CD4-positive, CD25-positive, alpha-beta regulatory T cell (primary cell): Measurements from ENCODE around the gene MEGF11. TPM values are rescaled to one million over a fixed set of nuclear protein-coding genes. Genes with fewer than 3 reads are reported as not detected.
A peak's percentile ranks its signal among the peaks of the same experiment; 100 is the strongest.

Source experiments
- ATAC-seq, 2 donors: fragments of 150-1000 bp; cut with Tn5 transposase; one replicate each; pipeline ENCODE4 v1.10.0; 2021; ENCODE audit warnings: low read depth in 2 of 2, moderate number of reproducible peaks in 2 of 2, moderate library complexity in 1 of 2
- DNase-seq, 3 donors: peaks; one replicate each; pipeline versions ENCODE4 v3.0.0 to v3.0.0-alpha.2; 2012 to 2022; ENCODE audit warnings: mixed read lengths in 1 of 3
- H3K27ac ChIP-seq: one replicate; pipeline ENCODE4 v1.7.0; 2013; ENCODE audit warnings: mild to moderate bottlenecking, low read length; ENCODE audit not compliant: insufficient read depth, poor library complexity, severe bottlenecking
- H3K27me3 ChIP-seq: one replicate; pipeline ENCODE4 v1.7.0; 2013; ENCODE audit warnings: low read length; ENCODE audit not compliant: control insufficient read depth, insufficient read depth
- H3K36me3 ChIP-seq: one replicate; pipeline ENCODE4 v1.7.0; 2013; ENCODE audit warnings: mild to moderate bottlenecking, low read length, moderate library complexity; ENCODE audit not compliant: control insufficient read depth, insufficient read depth
- H3K4me1 ChIP-seq: 2 replicates; pipeline ENCODE4 v1.7.0; 2013; ENCODE audit warnings: mild to moderate bottlenecking, low read length; ENCODE audit not compliant: insufficient read depth, control insufficient read depth, poor library complexity, severe bottlenecking
- H3K4me3 ChIP-seq: one replicate; pipeline ENCODE4 v1.7.0; 2013; ENCODE audit warnings: low read depth, mild to moderate bottlenecking, low read length, moderate library complexity
- H3K9me3 ChIP-seq, 2 experiments: 1 replicate in 1 of 2; 2 replicates in 1 of 2; pipeline ENCODE4 v1.7.0; 2013; ENCODE audit warnings: low read length in 2 of 2, mild to moderate bottlenecking in 1 of 2, moderate library complexity in 1 of 2; ENCODE audit not compliant: control insufficient read depth in 2 of 2
- H3K27ac Mint-ChIP-seq, 3 donors: one replicate each; pipeline ENCODE4 v1.8.0; 2020 to 2022; ENCODE audit warnings: mild to moderate bottlenecking in 3 of 3, mixed read lengths in 3 of 3, moderate library complexity in 2 of 3
- H3K27me3 Mint-ChIP-seq: one replicate; pipeline ENCODE4 v1.8.0; 2022; ENCODE audit warnings: mild to moderate bottlenecking, mixed read lengths
- H3K36me3 Mint-ChIP-seq: one replicate; pipeline ENCODE4 v1.8.0; 2020; ENCODE audit warnings: mixed read lengths
- H3K4me1 Mint-ChIP-seq, 4 donors: one replicate each; pipeline ENCODE4 v1.8.0; 2020 to 2022; ENCODE audit warnings: mixed read lengths in 4 of 4, mild to moderate bottlenecking in 1 of 4
- H3K4me3 Mint-ChIP-seq, 4 donors: one replicate each; pipeline ENCODE4 v1.8.0; 2020 to 2022; ENCODE audit warnings: mild to moderate bottlenecking in 4 of 4, mixed read lengths in 4 of 4, moderate library complexity in 3 of 4
- H3K9me3 Mint-ChIP-seq, 7 donors: one replicate each; pipeline ENCODE4 v1.8.0; 2020 to 2022; ENCODE audit warnings: mixed read lengths in 7 of 7, mild to moderate bottlenecking in 3 of 7, moderate library complexity in 2 of 7
- polyA plus RNA-seq, 4 donors: library from polyadenylated mRNA; unstranded; fragments of 300-500 nt; fragmentation: Illumina TruSeq; gene quantifications; one replicate each; pipeline ENCODE4 v1.2.3, GENCODE V29; 2021
- total RNA-seq: library from RNA; stranded (reverse); gene quantifications from one replicate; pipeline ENCODE4 v1.2.3, GENCODE V29; 2022

MEGF11 gene
- total RNA-seq, result not detected
- polyA plus RNA-seq, result under 1 TPM in 3 of 4 donors, not detected in 1; 0.02 to 0.29 (median 0.21) TPM

DNA sequence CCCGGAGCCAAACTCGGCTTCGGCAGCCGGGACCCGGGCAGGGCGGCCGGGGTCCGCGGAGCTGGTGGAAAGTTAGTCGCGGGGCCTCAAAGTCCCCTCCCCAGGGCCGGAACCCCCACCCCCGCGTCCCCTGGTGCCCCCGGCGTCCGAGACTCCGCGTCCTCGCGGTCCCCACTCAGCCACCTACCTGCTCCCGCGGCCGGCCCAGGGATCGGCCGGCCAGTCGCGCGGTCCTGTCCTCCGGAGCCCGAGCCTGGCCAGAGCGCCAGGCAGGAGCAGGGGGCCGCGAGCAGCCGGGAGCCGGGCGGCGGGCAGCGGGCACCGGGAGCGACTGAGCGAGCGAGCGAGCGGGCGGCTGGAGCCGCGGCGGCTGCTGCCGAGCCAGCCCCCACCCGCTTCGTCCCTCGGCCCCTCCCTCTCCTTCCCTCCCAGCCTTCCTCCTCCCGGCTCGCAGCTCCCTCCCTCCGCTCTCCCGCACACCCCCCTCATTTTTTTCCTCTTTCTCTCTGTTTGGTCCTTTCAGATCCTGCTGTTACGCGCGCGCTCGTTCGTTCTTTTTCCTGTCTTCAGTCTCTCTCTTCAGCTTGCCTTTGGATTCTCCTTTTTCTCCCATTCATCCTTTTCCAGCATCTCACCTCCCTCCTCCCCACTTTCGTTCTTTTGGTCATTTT, at the start of gene MEGF11:
Gene MEGF11 (minus strand): TSS at position 333 of the 671 bp plus-strand sequence. CDS start 125,347 bp downstream, outside the sequence.
- H3K9me3 ChIP-seq, result no peaks in the 10 kb centered on the region
- Mint-ChIP-seq H3K27ac (peak within 1 kb of the TSS in 1 of 3 donors; percentile 73), H3K9me3 (peaks cover 0 to 2% (median 0%) of the 10 kb centered on the region in 7 donors), H3K36me3 (no peaks in the 10 kb centered on the region), H3K4me1 (peaks cover 0 to 25% (median 6%) of the 10 kb centered on the region in 4 donors), H3K27me3 (peaks cover 76% of the 10 kb centered on the region), H3K4me3 (peak within 1 kb of the TSS; percentile 68 to 86 (median 78))
- no peak within 1 kb of the TSS for H3K27ac ChIP-seq
- peaks cover 34% of the 10 kb centered on the region for H3K4me1 ChIP-seq
- peaks cover 48% of the 10 kb centered on the region for H3K27me3 ChIP-seq
- no peak for DNase-seq
- no peak for ATAC-seq
- H3K4me3 ChIP-seq, result peak within 1 kb of the TSS; percentile 63
- no peaks in the 10 kb centered on the region for H3K36me3 ChIP-seq

DNA sequence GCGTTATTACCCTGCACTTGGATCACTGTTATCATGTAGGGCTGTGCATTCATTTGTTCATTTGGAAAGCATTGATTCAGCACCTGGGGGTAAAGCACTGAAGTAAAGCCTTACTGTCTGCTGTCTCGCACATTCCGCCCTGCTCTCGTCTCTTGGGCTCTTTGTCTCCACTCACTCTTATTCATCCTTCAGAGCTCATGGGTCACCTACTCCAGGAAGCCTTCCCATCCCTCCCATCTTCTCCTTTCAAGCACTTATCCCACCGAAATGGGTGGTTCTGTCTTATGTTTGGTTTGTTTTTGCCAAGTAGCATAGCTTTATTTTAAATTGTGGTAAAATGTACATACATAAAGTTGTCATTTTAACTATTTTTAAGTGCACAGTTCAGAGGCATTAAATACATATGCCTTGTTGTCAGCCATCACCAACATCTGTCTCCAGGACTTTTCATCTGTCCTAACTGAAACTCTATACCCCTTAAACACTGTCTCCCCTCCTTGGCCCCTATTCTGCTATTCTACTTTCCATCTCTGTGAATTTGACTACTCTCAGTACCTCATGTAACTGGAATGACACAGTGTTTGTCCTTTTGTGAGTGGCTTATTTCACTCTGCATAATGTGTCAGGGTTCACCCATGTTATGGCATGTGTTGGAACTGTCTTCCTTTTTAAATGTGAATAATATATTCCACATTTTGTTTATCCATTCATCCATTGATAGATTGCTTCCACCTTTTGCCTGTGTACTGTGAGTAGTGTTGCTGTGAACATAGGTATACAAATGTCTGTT, 49.1 kb upstream of the MEGF11 start:
- Mint-ChIP-seq H3K4me1 (peaks cover 5 to 23% (median 16%) of the 10 kb centered on the region in 4 donors), H3K4me3 (no peak overlapping the region), H3K9me3 (no peaks in the 10 kb centered on the region), H3K27me3 (no peaks in the 10 kb centered on the region), H3K36me3 (peaks cover 33% of the 10 kb centered on the region), H3K27ac (peak overlapping the region in 2 of 3 donors; percentile 18 to 51)
- Histone ChIP-seq H3K4me1 (no peaks in the 10 kb centered on the region), H3K9me3 (no peaks in the 10 kb centered on the region), H3K27me3 (no peaks in the 10 kb centered on the region), H3K4me3 (no peak overlapping the region), H3K27ac (no peak overlapping the region), H3K36me3 (peaks cover 23% of the 10 kb centered on the region)
- no peak for ATAC-seq
- no peak for DNase-seq

DNA sequence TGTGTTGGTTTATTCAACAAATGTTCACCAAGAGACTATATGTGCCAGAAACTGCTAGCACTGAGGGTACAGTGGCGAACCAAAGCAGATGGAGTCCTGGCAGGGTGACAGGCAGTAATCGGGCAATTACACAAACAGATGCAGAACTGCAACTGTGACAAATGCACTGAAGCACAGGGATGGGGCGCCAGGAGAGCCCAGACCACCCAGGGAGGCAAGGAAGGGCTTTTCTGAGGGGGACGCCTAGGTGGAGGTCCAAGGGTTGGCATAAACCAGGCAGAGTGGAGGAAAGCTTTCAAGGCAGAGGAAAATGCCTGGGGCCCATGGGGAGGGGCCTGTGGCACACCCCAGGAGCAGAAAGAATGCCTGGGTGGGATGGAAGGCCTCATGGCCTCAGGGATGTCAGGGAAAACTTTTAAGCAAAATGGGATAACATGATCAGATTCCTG, 45.3 kb upstream of the MEGF11 start:
- DNase-seq (no peak), ATAC-seq (no peak)
- Histone ChIP-seq H3K4me3 (no peak overlapping the region), H3K36me3 (peaks cover 9% of the 10 kb centered on the region), H3K4me1 (peaks cover 25% of the 10 kb centered on the region), H3K27me3 (no peaks in the 10 kb centered on the region), H3K27ac (no peak overlapping the region), H3K9me3 (no peaks in the 10 kb centered on the region)
- no peaks in the 10 kb centered on the region for H3K9me3 Mint-ChIP-seq
- peak overlapping the region; percentile 51 to 60 (median 52) for H3K27ac Mint-ChIP-seq
- no peaks in the 10 kb centered on the region for H3K27me3 Mint-ChIP-seq
- peaks cover 20% of the 10 kb centered on the region for H3K36me3 Mint-ChIP-seq
- no peak overlapping the region for H3K4me3 Mint-ChIP-seq
- peaks cover 23 to 46% (median 42%) of the 10 kb centered on the region in 4 donors for H3K4me1 Mint-ChIP-seq

DNA sequence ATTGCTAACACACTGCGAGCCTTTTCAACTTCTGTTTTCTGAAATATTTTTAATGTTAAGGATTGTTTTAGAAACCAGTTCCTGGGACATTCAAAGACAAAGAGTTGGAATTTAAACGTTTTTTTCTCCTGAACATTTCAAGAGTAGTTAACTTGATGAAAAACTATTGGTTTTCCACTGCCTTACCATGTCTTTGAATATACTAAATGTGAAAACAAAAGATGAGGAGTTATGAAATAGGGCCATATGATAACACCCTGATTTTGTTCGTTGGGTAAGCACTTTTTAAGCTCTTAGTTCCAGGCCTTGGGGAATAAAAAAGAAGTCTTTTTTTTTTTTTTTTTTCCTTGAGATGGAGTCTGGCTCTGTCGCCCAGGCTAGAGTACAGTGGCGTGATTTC, 42.6 kb upstream of the MEGF11 start:
- H3K4me3 ChIP-seq, result no peak overlapping the region
- no peak for DNase-seq
- peaks cover 5% of the 10 kb centered on the region for H3K36me3 ChIP-seq
- no peak for ATAC-seq
- no peaks in the 10 kb centered on the region for H3K27me3 Mint-ChIP-seq
- H3K36me3 Mint-ChIP-seq, result peaks cover 13% of the 10 kb centered on the region
- H3K4me1 ChIP-seq, result peaks cover 39% of the 10 kb centered on the region
- peak overlapping the region in 2 of 4 donors; percentile 32 to 97 for H3K4me3 Mint-ChIP-seq
- H3K9me3 ChIP-seq, result no peaks in the 10 kb centered on the region
- H3K27ac ChIP-seq, result peak overlapping the region; percentile 20
- H3K27me3 ChIP-seq, result no peaks in the 10 kb centered on the region
- H3K9me3 Mint-ChIP-seq, result no peaks in the 10 kb centered on the region
- H3K4me1 Mint-ChIP-seq, result peaks cover 31 to 52% (median 44%) of the 10 kb centered on the region in 4 donors
- H3K27ac Mint-ChIP-seq, result peak overlapping the region in 1 of 3 donors; percentile 39

DNA sequence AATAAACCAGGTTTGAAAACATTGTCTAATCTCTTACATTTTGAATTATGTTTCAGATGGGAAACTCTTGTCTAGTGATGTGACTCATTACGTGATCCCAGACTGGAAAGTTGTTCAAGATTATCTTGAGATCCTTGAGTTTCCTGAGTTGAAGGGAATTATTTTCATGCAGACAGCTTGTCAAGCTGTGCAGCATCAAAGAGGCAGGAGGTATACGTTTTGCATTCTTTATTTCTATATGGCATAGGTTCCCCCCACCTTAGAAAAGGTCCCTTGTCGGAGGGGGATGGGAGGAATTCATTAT, 41.3 kb upstream of the MEGF11 start:
- peaks cover 6% of the 10 kb centered on the region for H3K36me3 Mint-ChIP-seq
- ATAC-seq (no peak), DNase-seq (no peak)
- H3K27me3 Mint-ChIP-seq, result no peaks in the 10 kb centered on the region
- Histone ChIP-seq H3K36me3 (peaks cover 5% of the 10 kb centered on the region), H3K4me3 (peak overlapping the region; percentile 90), H3K9me3 (no peaks in the 10 kb centered on the region), H3K27me3 (no peaks in the 10 kb centered on the region), H3K4me1 (peaks cover 47% of the 10 kb centered on the region), H3K27ac (peak overlapping the region; percentile 90)
- no peaks in the 10 kb centered on the region for H3K9me3 Mint-ChIP-seq
- peak overlapping the region; percentile 91 to 97 (median 94) for H3K4me3 Mint-ChIP-seq
- H3K27ac Mint-ChIP-seq, result peak overlapping the region; percentile 95 to 97 (median 96)
- H3K4me1 Mint-ChIP-seq, result peaks cover 31 to 62% (median 49%) of the 10 kb centered on the region in 4 donors

DNA sequence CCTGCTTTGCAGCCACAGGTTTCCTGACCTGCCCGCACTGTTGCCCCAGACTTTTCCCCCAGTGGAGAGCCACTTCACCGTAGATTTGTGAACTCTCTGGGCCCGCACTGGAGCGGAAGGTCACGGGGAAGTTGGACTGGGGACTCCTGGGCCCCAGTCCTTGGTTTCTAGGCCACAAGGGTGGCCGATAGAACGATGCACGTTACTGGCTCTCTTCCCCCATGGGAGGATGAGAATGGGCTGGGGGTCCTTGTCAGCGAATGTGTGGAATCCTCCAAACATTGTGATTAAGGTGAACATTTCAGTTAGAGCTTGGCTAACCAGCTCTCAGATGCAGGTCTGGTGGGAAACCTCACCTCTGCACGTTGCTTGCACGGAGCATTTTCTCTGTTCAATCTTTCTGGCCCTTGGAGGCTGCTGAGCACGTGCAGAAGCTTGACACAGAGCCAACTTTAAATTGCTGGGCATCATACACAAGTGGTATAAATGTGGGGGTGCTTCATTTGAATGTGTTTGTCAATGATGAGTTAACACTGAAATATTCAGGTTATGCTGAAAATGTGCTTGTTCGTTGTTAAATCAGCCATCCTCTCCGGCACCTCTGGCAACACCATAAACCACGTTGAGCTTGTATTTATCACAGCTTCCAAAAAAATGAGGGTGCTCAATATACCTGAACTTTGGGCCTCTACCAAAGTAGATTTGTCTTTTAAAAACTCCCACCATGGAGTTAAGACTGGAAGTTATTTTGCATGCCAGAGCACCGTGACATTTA, 40.8 kb upstream of the MEGF11 start:
- no peaks in the 10 kb centered on the region for H3K9me3 Mint-ChIP-seq
- peak in 2 of 3 donors; percentile 27 to 60 for DNase-seq

DNA sequence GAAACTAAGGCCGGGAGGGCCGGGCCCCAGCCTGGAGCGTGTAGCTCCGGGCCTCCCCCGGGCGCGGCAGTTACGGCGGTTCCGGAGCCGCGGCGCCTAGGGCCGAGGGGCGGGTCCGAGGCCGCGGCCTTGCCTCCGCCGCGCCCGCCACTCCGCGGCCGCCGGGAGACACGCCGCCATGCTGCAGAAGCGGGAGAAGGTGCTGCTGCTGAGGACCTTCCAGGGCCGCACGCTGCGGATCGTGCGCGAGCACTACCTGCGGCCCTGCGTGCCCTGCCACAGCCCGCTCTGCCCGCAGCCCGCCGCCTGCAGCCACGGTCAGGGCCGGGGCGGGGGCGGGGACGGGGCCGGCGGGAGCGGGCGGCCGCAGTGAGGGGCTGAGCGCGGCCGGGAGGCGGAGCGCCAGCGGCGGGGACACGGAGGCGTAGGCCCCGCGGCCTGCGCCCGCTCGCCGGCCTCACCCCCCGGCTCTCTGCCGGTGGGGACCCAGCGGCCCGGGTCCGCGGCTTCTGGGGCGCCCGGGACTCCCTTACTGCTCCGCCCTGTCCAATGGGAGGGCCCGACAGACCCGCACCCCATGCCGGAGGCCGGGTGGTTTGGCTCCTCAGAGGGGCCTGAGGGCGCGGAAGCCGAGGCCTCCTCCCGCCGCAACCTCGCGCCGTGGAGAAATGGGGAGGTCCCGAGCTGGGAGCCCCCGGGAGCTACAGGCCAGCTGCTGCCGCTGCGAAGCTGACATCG, 40.0 kb upstream of the MEGF11 start, which contains the start of gene DIS3L:
Gene DIS3L (plus strand): TSS at position 150 of the 738 bp plus-strand sequence. CDS start 29 bp downstream, at position 179.
- Histone ChIP-seq H3K4me3 (peak within 1 kb of the TSS; percentile 90), H3K27ac (peak within 1 kb of the TSS; percentile 90), H3K27me3 (no peaks in the 10 kb centered on the region), H3K4me1 (peaks cover 47% of the 10 kb centered on the region), H3K9me3 (no peaks in the 10 kb centered on the region), H3K36me3 (peaks cover 2% of the 10 kb centered on the region)
- no peaks in the 10 kb centered on the region for H3K27me3 Mint-ChIP-seq
- peak within 1 kb of the TSS; percentile 91 to 97 (median 94) for H3K4me3 Mint-ChIP-seq
- DNase-seq (peak; percentile 48 to 81 (median 68)), ATAC-seq (peak; percentile 75 to 80)
- no peaks in the 10 kb centered on the region for H3K9me3 Mint-ChIP-seq
- peaks cover 2% of the 10 kb centered on the region for H3K36me3 Mint-ChIP-seq
- H3K27ac Mint-ChIP-seq, result peak within 1 kb of the TSS; percentile 95 to 98 (median 97)
- H3K4me1 Mint-ChIP-seq, result peaks cover 31 to 60% (median 47%) of the 10 kb centered on the region in 4 donors

More for the DNA sequence above, 40.8 kb upstream of the MEGF11 start:
- Histone ChIP-seq H3K27me3 (no peaks in the 10 kb centered on the region), H3K36me3 (peaks cover 5% of the 10 kb centered on the region), H3K27ac (peak overlapping the region; percentile 90), H3K4me1 (peaks cover 47% of the 10 kb centered on the region), H3K4me3 (peak overlapping the region; percentile 90), H3K9me3 (no peaks in the 10 kb centered on the region)
- Mint-ChIP-seq H3K4me3 (peak overlapping the region; percentile 91 to 97 (median 94)), H3K27me3 (no peaks in the 10 kb centered on the region), H3K36me3 (peaks cover 6% of the 10 kb centered on the region), H3K27ac (peak overlapping the region; percentile 95 to 97 (median 96)), H3K4me1 (peaks cover 31 to 62% (median 49%) of the 10 kb centered on the region in 4 donors)
- peak; percentile 11 to 29 for ATAC-seq
